Middle frontal gyrus (tissue), 1 donor: ENCODE results near the gene PPOX.

Experiments
- DNase-seq: peaks from one replicate; pipeline ENCODE4 v3.0.0-alpha.2; 2015; ENCODE audit warnings: low spot score; ENCODE audit errors: extremely low spot score

PPOX gene

DNA sequence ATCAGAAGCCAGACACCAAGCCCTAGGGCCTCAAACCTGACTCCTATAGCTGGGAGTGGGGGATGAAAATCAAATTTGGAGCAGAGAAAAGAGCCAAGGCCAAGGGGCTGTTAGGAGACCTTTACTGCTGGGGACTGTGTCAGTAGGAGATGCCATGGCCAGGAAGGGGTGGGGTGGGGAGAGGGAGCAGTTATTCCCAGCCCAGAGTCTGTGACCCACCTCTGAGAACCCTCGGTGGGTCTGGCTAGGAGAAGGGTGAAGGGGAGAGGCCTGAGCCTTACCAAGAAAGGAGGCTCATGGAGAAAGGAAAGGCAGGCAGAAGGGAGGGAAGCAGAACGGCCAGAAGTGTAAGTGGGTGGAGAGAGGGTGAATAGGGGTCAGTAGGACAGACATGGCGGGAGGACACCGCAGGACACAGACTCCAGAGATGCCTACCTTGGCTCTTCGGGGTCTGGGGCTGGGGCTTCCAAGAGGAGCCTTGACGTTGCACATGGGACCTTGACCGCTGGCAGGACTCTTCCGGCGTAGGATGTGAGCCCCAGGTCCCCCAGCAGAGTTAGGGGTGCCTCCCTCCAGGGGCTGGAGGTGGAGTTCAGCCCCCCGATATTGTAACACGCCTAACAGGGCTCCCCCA lies 31.5 kb downstream of the PPOX start:
- DNase-seq: no peak

DNA sequence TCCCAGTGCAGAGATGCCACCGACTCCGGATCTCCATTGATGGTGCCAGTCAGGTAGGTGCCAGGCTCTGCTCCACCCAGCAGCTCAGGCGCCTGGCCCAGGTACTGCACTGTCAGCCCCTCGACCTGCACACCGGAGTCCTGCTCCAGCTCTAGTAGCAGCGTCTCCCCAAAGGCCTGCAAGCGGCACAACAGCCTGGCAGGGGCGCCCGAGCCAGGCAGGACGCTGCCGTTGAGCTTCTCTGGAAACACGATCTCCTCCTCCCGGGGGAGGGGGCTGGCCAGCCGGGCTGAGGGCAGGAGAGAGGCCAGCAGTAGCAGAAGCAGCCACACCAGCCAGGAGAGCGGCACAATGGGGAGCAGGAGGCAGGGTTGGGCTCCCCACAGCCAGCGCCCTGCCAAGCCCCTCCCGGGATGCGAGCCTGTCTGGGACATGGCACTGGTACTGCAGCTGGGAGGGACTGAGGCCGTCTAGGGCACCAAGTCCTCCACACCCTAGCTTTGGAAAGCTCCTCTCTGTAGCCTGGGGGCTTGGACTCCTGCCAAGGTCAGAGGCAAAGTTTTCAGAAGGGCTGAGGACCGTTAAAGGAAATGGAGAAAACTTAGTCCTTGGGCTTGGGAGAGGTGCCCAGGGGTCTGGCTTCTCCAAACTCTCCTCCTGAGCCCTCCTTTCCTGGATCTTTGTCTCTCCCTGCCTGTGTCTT lies 32.1 kb downstream of the PPOX start:
- DNase-seq: no peak

DNA sequence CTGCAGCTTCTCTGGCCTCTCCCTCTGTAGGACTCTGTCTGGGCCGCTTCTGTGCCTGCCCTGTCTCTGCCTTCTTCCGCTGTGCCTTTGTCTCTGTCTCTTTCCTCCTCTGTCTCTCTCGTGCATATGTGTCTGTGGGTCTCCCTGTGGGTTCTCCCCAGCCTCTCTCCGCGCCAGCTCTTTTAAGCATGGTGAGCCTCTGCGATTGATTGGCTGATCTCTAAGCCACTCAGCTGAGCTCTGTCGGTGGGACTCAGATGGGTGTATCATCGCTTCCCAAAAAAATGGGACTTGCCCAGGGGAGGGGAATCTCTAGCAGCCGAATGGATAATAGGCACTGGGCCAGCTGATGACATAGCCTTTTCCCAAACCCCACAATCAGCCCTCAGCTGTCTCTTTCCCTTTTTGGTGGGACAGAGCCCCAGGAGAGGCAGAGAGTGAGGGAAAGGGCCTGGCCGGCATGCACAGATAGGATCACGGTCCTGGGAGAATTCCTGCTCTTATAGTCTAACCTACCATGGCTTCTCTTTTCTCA lies 32.7 kb downstream of the PPOX start, which contains the start of gene ADAMTS4:
Gene ADAMTS4, minus strand, starts transcription at position 158 of the 535 bp plus-strand sequence. CDS start 427 bp downstream, outside the sequence.
- peak; percentile 68 for DNase-seq

DNA sequence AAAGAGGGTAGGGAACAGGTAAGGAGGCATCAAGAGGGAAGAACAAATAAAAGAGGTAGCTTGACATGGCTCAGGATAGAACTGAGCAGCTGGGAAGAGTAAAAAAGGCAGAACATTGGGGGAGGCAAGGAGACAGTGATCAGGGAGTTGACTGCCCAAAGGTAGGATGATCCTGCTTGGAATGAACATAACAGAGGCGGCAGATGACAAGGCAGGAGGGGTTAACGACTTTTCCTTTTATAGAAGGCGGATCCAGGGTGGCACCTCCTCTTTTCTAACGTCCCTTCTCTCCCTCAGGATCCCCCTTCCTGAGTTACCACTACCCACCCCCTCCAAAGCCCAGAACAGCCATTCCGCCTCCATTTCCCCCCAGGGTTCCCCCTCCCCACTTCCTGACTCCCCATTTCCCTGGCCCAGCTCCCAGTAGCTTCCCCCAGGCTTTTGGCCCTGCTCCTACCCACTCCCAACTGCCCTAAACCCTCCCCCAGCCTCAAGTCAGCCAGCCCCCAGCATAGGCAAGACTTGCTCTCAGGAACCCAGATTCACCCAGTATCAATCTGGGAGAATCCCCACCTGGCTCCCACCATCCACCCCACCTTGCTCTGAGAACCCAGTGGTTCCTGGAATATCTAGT lies 33.4 kb downstream of the PPOX start:
- no peak for DNase-seq

GRCh38 chr1:161200421-161200991 lies 34.3 kb downstream of the PPOX start:
- peak; percentile 58 for DNase-seq

GRCh38 chr1:161200992-161201835 lies 35.0 kb downstream of the PPOX start:
- no peak for DNase-seq

DNA sequence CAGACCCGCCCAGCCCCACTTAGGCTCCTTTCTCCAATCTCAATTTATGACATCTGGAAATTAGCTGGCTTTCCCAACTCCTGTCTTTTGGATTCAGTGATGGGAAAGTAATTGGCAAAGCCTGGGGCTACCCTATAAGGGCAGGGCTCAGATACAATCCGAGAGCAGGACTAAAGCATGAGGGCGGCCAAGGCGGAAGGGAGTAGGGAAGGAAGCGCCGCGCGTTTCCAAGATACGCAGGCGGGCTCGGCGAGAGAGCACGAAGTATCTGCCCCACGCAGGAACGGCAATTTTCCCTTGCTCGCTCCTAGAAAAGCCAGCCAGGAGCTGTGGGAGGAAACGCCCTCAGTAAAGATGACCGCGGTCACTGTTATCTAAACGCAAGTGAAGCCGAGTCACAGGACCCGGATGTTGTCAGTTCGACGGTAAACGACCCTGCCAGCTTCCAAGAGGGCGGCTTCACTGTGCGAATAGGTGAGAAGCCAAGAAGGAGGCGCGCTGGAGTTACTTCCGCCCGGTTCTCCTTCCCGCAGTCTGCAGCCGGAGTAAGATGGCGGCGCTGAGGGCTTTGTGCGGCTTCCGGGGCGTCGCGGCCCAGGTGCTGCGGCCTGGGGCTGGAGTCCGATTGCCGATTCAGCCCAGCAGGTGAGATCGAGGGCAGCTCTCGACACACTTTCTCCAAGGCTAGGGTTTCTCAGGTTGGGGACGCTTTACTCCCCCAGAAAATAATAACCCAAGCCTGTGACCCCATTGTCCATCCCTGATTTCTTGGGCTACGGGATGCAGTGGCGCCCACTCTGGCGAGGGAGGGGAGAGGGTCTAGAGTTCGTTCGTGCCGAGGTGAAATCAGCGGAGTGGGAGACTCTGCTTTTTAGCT lies 35.8 kb downstream of the PPOX start, which contains the start of gene NDUFS2:
Gene NDUFS2, plus strand, starts transcription at position 532 of the 877 bp plus-strand sequence. Its CDS starts 19 bp downstream, at position 551.
- DNase-seq: peak; percentile 100

DNA sequence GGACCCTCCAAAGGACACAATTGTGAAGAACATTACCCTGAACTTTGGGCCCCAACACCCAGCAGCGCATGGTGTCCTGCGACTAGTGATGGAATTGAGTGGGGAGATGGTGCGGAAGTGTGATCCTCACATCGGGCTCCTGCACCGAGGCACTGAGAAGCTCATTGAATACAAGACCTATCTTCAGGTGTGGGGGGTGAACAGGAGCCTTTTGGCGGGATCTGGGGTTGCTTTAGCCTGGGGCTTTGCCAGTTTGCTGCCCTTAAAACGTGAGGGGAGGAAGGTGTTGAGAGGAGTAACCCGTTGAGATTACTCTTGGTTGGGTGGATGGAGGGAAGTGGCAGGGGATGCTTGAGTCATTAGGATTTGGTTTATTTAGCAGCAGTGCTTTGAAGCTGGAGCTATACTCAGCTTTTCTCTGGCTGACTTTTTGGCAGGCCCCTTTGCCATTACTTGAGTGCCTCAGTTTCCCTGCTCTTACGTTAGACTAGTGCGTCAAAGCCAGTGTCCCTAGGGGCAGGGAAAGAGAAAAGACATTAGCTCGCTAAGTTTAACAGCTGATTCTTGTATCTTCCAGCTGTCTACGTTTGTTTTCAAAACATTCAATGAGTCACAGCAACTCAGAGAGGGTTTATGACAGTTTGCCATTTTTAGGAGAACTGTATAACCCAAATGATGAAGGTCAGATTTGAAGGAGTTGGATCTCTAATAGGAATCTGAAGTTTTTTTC lies 40.4 kb downstream of the PPOX start:
- DNase-seq: no peak

DNA sequence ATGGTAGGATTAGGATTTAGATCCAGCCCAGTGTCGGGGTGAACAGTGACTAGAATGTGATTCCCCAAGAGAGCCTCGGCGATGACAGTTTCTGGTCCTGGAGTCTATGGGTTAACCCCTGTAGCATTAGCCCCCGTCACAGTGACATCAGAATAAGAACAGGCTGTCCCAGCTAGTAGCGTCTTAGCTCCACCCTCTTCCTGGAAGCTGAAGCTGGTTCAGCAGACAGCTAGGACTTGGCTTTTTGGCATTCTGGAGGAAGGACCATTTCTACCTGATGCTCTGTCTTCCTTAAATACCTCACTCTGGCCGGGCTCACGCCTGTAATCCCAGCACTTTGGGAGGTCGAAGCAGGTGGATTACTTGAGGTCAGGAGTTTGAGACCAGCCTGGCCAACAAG lies 40.9 kb downstream of the PPOX start:
- DNase-seq: no peak

GRCh38 chr1:161209790-161210409 lies 43.7 kb downstream of the PPOX start:
- DNase-seq: peak; percentile 62

DNA sequence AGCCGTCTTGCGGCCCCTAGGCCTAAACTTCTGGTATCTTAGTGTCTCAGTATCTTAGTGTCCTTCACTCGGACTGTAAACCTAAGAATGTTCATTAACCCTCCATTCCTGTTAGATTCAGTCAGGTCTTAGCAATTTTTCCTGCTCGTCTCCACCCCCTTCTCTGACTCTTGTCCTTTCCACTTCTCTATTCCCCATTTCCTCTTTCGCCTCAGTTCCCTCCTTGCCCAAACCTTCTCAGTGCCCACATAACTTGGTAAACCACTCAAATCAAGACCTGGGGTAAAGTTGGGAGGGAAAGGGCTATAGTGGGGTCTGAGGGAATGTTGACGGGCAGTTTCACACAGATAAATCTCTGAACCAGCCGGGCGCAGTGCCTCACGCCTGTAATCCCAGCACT lies 48.1 kb downstream of the PPOX start:
- DNase-seq: no peak

DNA sequence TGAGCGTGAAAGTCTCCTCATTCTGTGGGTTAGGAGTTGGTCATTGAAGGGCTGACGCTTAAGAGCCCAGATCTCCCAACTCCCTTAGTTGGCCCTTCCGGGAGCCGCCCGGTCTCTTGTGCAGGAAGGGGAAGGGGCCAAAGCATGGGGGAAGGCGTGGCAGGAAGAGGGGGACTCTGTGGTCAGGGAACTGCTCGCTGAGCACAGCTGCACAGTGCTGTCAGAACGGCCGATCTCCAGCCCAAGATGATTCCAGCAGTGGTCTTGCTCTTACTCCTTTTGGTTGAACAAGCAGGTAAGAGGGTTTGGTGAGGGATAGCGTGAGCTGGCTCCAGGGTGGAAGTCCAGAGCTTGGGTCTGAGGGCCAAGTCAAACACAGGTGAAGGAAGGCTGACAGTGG lies 48.9 kb downstream of the PPOX start, which contains the start of gene FCER1G:
Gene FCER1G, plus strand, starts transcription at position 220 of the 400 bp plus-strand sequence. Its CDS starts 27 bp downstream, at position 247.
- DNase-seq: no peak

DNA sequence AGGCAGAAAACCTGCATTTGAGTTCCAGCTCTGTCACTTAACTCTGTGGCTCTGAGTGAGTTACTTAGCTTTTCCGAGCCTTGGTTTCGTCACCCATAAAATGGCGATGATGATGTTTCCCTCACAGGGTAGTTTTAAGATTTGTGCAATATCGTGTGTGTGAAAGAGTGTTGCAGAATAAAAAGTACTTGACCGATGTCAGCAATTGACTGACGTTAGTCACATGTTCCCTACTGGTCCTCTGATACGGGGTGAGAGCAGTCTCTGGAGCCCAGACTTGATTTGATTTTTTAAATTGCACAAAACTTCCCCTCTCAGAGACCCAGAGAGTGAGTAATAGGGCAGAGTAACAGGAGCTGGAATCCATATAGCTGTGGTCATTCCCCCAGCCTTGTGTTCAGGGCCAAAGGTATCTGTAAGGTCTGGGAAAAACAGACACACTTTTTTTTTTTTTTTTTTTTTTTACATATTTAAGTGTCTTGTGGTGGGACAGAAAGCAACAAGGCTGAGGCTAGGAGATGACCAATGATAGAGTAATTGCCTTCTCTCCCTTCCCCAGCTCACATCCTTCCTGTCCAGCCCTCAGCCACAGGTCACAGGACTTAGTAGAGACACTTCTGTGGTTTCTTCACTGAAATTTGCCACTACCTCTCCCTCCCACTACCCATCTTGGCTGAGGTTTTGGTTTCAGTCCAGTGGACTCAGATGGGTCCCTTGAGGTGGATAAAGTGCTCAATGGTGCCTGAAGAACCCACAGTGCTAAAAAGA lies 50.9 kb downstream of the PPOX start:
- DNase-seq: no peak

DNA sequence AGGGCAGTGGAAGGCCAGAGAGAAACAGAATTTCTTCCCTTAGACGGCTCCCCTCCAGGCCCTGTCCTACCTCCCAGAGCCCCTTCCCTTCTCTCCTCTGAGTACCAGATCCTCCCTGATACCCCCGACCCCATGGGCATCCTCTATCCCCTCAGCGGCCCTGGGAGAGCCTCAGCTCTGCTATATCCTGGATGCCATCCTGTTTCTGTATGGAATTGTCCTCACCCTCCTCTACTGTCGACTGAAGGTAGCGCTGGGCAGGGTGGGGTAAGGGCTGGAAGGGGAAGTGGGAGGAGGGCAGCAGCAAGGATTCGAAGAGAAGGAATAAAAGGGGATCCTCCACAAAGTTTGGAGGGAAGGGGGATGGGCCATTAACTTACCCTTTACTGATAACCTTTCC lies 51.6 kb downstream of the PPOX start:
- no peak for DNase-seq

- DNase-seq: no peak
These were observed 52.3 kb downstream of the PPOX start for GRCh38 chr1:161218301-161219077.

- DNase-seq: no peak
These were observed 53.1 kb downstream of the PPOX start for GRCh38 chr1:161219078-161219892.
